K562 (cell line): ENCODE data around the gene DUSP10. TPM values are rescaled to one million over a fixed set of nuclear protein-coding genes. Genes with fewer than 3 reads are reported as not detected.

Experiments
- BCLAF1 ChIP-seq, 2 experiments: fragments of 450-650 bp in 1 of 2; IDR thresholded peaks; 2 replicates each; pipeline ENCODE4 v1.6.1; 2011 to 2017; ENCODE audit warnings: low read depth in 2 of 2, antibody characterized with exemption in 1 of 2, borderline replicate concordance in 1 of 2, low read length in 1 of 2, mild to moderate bottlenecking in 1 of 2, mixed read lengths in 1 of 2; ENCODE audit not compliant: control insufficient read depth in 1 of 2
- CBX5 ChIP-seq: IDR thresholded peaks from 2 replicates; pipeline ENCODE4 v1.6.1; 2014; ENCODE audit warnings: low read depth, borderline replicate concordance
- ELK3 ChIP-seq: fragments of 450-650 bp; formaldehyde crosslinking; IDR thresholded peaks from 2 replicates; pipeline ENCODE4 v1.4.0; 2020; ENCODE audit warnings: mild to moderate bottlenecking
- ETV1 ChIP-seq: fragments of 450-650 bp; conservative IDR thresholded peaks from 2 replicates; pipeline ENCODE4 v1.6.1; 2016; ENCODE audit warnings: missing genetic modification characterization, control low read depth, low read depth, missing compliant biosample characterization
- GATAD2B ChIP-seq: fragments of 450-650 bp; IDR thresholded peaks from 2 replicates; pipeline ENCODE4 v1.6.1; 2017; ENCODE audit warnings: mild to moderate bottlenecking, borderline replicate concordance
- GTF2A2 ChIP-seq: IDR thresholded peaks from 2 replicates; pipeline ENCODE4 v1.6.1; 2016; ENCODE audit warnings: mild to moderate bottlenecking, missing genetic modification characterization, missing compliant biosample characterization
- HDGF ChIP-seq: fragments of 450-650 bp; IDR thresholded peaks from 2 replicates; pipeline ENCODE4 v1.6.1; 2016
- HEY1 ChIP-seq: fragments of 250-450 bp; sonication (Bioruptor Pico); IDR thresholded peaks from 2 replicates; pipeline ENCODE4 v1.5.0; 2020; ENCODE audit warnings: mild to moderate bottlenecking, moderate library complexity, borderline replicate concordance
- KLF10 ChIP-seq: fragments of 250-450 bp; sonication (Bioruptor Pico); IDR thresholded peaks from 2 replicates; pipeline ENCODE4 v1.6.1; 2021; ENCODE audit warnings: matching md5 sums
- MBD2 ChIP-seq: sonication (generic); IDR thresholded peaks from 2 replicates; pipeline ENCODE4 v1.6.1; 2016; ENCODE audit warnings: low read depth, borderline replicate concordance
- MCM3 ChIP-seq: fragments of 450-650 bp; IDR thresholded peaks from 2 replicates; pipeline ENCODE4 v1.6.1; 2016
- MCM7 ChIP-seq, 2 experiments: fragments of 450-650 bp; IDR thresholded peaks; 2 replicates each; pipeline ENCODE4 v1.6.1; 2016 to 2018
- MLX ChIP-seq, 2 experiments: fragments of 450-650 bp in 1 of 2; sonication (generic) in 1 of 2; formaldehyde crosslinking; conservative IDR thresholded peaks; 2 replicates each; pipeline versions ENCODE4 v1.4.0 to v1.8.1; 2020 to 2022; ENCODE audit warnings: mild to moderate bottlenecking in 1 of 2, missing genetic modification reagents in 1 of 2
- NFXL1 ChIP-seq: fragments of 450-650 bp; formaldehyde crosslinking; IDR thresholded peaks from 2 replicates; pipeline ENCODE4 v1.4.0; 2021; ENCODE audit warnings: mild to moderate bottlenecking
- PHF8 ChIP-seq: fragments of 200-600 bp; sonication (generic); IDR thresholded peaks from 2 replicates; pipeline ENCODE4 v1.6.1; 2012; ENCODE audit warnings: mixed run types, mild to moderate bottlenecking, inconsistent platforms, low read length, moderate library complexity, borderline replicate concordance
- RAD21 ChIP-seq, 2 experiments: fragments of 250-450 bp in 1 of 2; fragments of 450-650 bp in 1 of 2; sonication (Bioruptor Pico) in 1 of 2; formaldehyde crosslinking in 1 of 2; IDR thresholded peaks in 1 of 2; conservative IDR thresholded peaks in 1 of 2; 2 replicates each; pipeline versions ENCODE4 v1.4.0 to v1.8.0; 2020 to 2022; ENCODE audit warnings: mild to moderate bottlenecking in 2 of 2, moderate library complexity in 1 of 2
- RNF219 ChIP-seq: fragments of 250-450 bp; sonication (Bioruptor Pico); IDR thresholded peaks from 2 replicates; pipeline ENCODE4 v1.5.0; 2022; ENCODE audit warnings: mild to moderate bottlenecking
- SNIP1 ChIP-seq: fragments of 450-650 bp; IDR thresholded peaks from 2 replicates; pipeline ENCODE4 v1.7.1; 2017; ENCODE audit warnings: low read depth, mild to moderate bottlenecking
- TSC22D4 ChIP-seq: fragments of 450-650 bp; IDR thresholded peaks from 2 replicates; pipeline ENCODE4 v1.6.1; 2016; ENCODE audit warnings: missing genetic modification characterization, missing biosample characterization, control low read depth
- ZFP36 ChIP-seq: fragments of 150-350 bp; IDR thresholded peaks from 2 replicates; pipeline ENCODE4 v1.6.1; 2018; ENCODE audit warnings: low read length, low read depth; ENCODE audit not compliant: partially characterized antibody
- ZNF280B ChIP-seq: fragments of 250-450 bp; sonication (Bioruptor Pico); IDR thresholded peaks from 2 replicates; pipeline ENCODE4 v1.5.1; 2021; ENCODE audit warnings: mild to moderate bottlenecking
- ZNF436 ChIP-seq: fragments of 250-450, 450-650 bp; sonication (Bioruptor Pico); formaldehyde crosslinking; IDR thresholded peaks from 2 replicates; pipeline ENCODE4 v1.7.0; 2020; ENCODE audit warnings: mild to moderate bottlenecking
- polyA plus RNA-seq, 8 experiments: library from polyadenylated mRNA; depleted of rRNA in 4 of 8; stranded (reverse) in 5 of 8; unstranded in 3 of 8; fragments of >200 nt; fragmentation: Nextera tagmentation in 2 of 8; fragmentation: Illumina TruSeq in 1 of 8; extraction: Ambion mirVana in 2 of 8; extraction: Trizol in 1 of 8; gene quantifications; 2 replicates each; pipeline versions ENCODE4 v1.2.1 to v1.2.3, GENCODE V29; 2011 to 2014; ENCODE audit warnings: inconsistent platforms in 1 of 8, missing spikeins in 1 of 8
- total RNA-seq, 7 experiments: library from RNA; depleted of rRNA in 6 of 7; stranded (reverse); fragments of >200 nt in 6 of 7; fragmentation: Illumina TruSeq in 2 of 7; extraction: Trizol in 2 of 7; gene quantifications; 2 replicates each; pipeline versions ENCODE4 v1.2.1 to v1.2.3, GENCODE V29; 2011 to 2021; ENCODE audit warnings: low replicate concordance in 1 of 7

DUSP10 gene
- total and polyA plus RNA-seq, 9 of the 15 experiments (the other 6 are each of a cell fraction or from before 2014, with no cell fraction given) = 1.7 to 8.3 (median 6.1) TPM

GRCh38 chr1:221766210-221766609, 24.3 kb upstream of the DUSP10 start (continued):
- TF ChIP-seq MLX (CRISPR knock-in tag; conservative IDR thresholded peaks at IDR 0.05) (no peak), RAD21 (CRISPR knock-in tag; conservative IDR thresholded peaks at IDR 0.05 in 1 of 2, IDR thresholded peaks at IDR 0.05 in 1 of 2) (0 out of 4 replicates have a peak, but pooled peaks have one; percentile 3 to 12), ETV1 (tag) (peak; percentile 75), ZFP36 (no peak), MCM3 (peak; percentile 86; the same call in 1 of the 2 replicates), ELK3 (CRISPR knock-in tag) (no peak), TSC22D4 (tag) (no peak), PHF8 (no peak), ZNF436 (no peak), MCM7 (IDR thresholded peaks at IDR 0.05) (no peak), GATAD2B (no peak), HDGF (no peak), GTF2A2 (tag) (no peak), NFXL1 (CRISPR knock-in tag) (no peak), RNF219 (CRISPR knock-in tag) (no peak), SNIP1 (no peak), CBX5 (no peak), KLF10 (no peak), HEY1 (CRISPR knock-in tag) (no peak), BCLAF1 (IDR thresholded peaks at IDR 0.05; ENCODE audit: borderline replicate concordance in 1 of 2, control insufficient read depth in 1 of 2, low read depth in 2 of 2, low read length in 1 of 2) (no peak), MBD2 (no peak), ZNF280B (CRISPR knock-in tag) (no peak)
